Raji (cell line): ENCODE measurements around the gene ITGB4.

Experiments used
- POLR2A ChIP-seq: IDR thresholded peaks from 2 replicates; pipeline ENCODE4 v1.6.1; 2011; ENCODE audit warnings: low read depth, low read length, control low read depth; ENCODE audit not compliant: insufficient read depth

The ITGB4 gene

DNA sequence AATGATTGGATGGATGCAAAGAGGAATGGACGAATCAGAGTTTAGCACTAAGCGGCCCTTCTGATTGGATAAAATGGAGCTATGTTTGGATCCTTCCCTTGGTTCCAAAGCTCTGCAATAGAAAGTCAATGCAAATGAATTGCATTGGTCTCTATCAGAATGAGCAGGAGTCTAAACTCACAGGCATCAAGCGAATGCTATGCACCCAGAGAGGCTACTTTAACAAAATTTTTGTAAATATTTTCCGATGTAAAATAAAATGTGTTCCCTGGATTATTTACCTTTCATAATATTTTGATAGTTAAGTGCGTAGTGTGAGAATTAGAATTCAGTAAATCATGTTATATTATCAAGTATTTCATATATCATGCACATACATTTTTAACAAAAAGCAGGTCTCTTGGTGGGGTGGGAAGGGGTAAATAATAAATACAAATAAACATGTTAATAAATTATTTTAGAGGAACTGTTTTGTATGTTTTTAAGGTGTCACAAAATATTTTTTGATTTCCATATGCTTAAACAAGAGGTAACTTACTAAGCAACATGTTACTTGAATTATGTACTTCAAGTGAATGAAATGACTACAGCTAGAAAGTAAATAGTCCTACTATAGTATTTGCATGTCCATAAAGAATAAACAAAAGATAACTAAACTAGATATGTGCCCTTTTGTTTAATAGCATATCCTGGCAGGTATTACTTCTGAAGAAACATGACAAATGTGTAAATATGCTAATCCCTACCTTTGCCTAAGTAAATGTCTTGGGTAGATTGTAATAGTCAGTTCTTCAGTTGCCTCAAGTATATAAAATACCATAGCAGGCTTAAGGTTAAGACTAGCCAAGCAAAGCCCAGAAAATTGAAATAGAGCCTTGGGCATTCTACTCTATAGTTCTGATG is 59.0 kb downstream of the ITGB4 start:
- TF ChIP-seq POLR2A: no peak

DNA sequence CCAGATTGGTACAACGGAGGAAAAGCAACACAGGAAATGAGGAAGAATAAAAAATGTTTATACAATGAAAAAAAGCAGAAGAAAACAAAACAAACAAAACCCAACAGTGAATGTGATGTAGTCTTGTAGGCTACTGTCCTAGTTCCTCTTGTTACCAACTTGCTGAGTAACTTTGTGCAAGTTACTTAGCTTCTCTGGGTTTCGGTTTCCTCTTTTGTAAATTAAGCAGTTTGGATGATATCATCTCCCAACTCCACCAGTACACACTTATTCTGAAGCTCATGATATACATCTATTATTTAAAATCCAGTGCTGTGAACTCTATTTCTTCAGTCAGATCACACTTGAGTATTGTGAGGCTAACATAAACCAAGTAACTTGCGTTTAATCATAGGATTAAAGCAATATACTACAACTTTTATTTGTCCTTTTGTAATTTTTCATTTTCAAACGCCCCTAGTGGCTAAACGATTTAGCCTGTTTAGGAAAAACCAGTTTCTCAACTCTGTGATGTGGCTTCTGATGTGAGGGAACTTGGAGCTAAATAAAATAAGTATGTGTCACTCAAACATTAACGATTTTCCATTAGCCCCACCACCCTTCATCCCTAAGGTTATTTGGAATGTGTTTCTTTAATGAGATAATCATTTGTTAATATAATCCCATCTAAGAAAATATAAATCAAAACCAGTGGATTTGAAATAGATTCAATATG is 62.0 kb downstream of the ITGB4 start:
- peak; percentile 53 for TF ChIP-seq POLR2A

DNA sequence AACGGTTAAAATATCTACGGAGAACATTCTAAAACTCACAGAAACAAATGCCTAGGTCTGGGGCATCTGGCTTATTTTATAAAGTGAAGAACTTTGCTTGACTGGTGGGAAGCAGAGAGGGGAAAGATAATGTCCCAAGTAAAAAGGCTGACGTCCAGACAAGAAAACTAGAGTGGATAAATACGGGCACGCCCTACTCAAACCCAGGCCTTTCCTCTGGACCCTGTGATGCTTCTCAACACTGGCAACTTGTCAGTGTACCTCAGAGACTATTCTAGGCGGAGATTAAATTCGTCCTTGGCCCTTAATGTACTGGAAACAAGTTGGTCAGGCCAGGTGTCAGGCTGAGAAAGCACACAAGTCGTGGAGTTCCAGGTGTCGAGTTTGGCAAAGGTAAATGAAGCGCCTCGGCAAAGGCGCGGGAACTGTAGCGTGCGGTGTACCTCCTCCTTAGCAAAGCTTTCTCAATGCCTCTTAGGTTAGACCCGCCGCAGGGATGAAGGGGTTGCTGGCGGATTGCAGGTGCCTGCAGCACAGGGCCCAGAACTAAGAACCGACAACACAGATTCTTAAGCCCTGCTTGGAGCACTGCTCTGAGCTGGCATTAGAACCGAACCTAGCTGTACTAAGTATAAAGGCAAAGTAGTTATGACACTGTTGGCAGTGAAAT is 62.7 kb downstream of the ITGB4 start:
- TF ChIP-seq POLR2A: no peak

DNA sequence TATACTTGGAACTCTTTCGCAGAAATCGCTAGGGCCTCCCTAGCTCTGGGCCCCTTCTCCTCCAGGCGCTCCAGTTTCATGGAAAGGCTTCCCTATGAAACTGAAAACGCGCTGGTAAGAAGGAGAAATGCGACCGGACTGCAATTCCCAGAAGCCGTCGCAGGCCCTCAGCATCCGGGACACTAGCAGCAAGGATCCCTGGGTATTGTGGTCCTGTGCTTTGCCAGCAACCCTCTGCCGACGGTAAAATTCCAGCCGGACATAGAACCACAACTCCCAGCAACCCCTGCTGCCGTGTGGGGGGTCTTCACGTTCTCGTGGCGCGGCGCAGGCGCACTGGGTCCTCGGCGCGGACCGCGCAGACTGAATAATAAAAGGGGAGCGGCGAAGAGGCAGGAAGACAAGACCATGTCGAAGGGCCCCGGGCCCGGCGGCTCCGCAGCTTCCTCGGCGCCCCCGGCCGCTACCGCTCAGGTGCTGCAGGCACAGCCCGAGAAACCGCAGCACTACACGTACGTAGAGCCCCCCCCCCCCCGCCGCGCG is 63.3 kb downstream of the ITGB4 start, which contains the start of gene UNK:
TSS of gene UNK (plus strand) at position 334 of the 543 bp plus-strand sequence. CDS start at position 409, 75 bp downstream.
- TF ChIP-seq POLR2A: no peak; the same call in 1 of the 2 replicates

DNA sequence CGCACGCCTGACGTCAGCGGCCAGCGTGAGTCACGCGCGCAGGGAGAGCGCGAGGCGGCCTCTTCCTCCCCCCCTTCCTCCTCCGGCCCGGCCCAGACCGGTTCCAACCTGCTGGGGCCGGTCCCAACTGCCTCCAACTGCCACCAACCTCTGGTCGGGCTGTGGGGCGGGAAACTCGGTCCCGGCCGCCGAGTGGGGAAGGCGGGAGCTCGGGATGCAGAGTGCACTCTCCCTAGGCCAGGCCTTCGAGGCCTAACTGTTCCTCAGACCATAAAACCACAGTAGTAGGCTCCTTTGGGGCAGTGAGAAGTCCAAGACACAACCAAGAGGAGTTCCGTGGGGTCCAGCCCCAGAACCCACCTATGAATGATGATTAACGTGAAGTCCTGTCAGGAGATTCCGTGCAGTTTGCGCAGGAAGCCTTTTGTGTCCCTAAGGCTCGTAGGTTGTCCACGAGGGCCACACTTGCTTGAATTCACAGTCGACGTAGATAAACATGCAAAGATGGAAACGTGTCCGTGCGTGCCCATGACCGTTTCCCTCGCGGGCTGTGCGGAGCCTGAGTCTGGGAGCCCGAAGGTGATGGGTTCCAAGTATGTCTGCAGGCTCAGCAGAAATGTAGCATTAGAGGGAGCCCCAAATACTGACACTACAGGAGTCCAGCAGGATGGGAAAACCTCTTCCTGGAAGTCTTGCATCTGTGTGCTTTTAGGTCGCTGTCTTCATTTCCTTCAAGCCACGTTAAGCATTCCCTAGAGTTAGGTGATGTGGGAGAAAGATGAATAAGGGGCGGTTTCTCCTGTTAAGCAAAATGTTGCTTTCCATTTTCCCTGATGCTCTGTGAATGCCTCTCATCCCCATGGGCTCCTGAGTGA is 64.0 kb downstream of the ITGB4 start:
- TF ChIP-seq POLR2A: peak; percentile 70

DNA sequence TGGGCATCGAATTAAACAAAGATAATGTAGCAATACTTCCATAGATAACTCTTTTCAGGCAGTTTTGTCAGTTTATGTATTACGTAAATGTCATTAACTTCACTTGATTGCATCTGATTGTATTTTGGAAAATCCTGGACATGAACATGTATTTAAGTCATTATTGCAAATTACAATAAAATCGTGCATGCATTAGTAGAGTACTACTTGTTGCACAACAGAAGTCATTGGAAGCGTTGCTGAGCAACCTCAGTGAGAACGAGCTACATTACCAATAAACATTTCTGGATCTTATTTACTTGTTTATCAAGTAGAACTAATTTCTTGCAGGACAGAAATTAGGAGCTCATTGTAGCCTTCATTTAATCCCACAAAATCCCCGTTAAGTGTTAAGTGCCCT is 70.0 kb downstream of the ITGB4 start:
- TF ChIP-seq POLR2A: no peak

DNA sequence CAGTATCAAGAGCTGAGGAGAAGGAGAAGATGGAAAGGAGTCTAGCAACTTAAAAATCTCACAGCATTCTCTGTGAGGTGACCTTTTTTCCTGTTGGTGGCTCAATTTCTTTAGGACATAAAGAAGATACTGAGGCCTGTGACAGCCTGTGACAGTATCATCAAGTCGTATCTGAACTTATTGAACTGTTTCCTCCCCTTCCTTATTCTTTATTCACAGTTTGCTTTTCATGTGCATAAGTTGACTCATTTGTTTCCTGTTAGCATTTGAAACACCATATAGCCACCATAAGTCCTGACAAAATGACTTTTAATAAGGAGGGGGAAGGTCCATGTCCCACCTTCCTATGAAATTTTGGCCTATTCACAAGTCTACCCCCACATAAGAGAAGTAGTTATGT is 72.2 kb downstream of the ITGB4 start:
- TF ChIP-seq POLR2A: no peak

DNA sequence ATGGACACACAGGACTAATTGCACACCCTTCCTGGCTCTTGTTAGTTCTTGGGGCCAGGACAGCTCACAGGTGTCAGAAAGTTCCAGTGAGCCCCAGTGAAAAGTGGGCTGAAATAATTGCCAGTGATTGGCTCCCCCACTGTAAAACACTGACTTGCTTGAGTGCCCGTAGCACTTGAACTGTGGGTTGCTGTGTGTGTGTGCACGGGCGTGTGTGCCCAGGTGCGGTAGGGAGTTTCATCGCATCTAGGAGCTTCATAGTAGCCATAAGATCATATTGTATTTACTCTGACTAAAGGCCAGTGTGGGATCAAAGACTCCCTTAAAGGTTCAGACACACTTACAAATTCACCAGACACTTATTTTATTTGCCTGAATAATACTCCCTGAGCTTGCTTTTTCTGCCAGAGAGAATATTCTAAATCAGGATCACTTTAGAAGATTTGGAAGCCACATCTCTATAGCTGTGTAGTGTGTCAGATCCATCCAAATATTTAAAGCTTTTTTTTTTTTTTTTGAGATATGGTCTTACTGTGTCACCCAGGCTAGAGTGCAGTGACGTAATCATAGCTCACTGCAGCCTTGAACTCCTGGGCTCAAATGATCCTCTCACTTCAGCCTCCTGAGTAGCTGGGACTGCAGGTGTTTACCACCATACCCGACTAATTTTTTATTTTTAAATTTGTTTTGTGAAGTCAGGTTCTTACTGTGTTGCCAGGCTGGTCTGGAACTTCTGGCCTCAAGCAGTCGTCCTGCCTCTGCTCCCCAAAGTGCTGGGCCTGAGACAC is 74.8 kb downstream of the ITGB4 start:
- TF ChIP-seq POLR2A: no peak

DNA sequence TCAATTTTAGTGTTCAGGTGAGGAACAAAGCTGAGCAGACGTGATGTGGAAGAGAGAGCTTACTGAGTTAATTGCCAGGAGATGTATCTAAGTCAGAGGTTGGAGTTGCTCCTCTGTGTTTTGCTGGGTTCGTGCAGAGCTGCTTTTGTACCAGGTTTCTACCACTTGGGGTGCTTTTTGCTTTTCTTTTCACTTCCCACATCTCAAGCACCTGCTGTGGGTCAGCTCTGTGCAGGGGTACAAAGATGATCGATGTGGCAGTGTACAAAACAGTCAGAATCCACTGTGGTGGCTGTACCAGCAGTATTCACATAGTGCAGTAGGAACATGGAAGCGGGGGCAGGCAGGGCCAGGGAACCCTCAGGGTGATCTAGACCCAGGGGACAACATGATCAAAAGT is 78.1 kb downstream of the ITGB4 start:
- no peak for TF ChIP-seq POLR2A

DNA sequence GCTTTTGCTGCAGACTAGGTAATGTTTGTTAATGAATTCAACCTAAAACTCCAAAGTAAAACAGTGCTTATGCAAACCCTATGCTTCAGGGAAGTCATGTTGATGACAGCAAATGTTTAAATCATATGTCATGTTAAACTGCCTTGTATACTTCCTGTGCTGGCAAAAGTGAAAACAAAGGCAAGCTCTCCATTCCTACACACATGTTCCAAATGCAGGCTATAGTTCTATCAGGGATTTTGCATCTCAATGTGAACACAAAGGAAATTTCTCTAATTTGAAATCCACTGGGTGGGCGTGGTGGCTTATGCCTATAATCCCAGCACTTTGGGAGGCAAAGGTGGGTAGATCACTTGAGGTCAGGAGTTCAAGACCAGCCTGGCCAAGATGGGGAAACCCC is 82.6 kb downstream of the ITGB4 start:
- TF ChIP-seq POLR2A: no peak

DNA sequence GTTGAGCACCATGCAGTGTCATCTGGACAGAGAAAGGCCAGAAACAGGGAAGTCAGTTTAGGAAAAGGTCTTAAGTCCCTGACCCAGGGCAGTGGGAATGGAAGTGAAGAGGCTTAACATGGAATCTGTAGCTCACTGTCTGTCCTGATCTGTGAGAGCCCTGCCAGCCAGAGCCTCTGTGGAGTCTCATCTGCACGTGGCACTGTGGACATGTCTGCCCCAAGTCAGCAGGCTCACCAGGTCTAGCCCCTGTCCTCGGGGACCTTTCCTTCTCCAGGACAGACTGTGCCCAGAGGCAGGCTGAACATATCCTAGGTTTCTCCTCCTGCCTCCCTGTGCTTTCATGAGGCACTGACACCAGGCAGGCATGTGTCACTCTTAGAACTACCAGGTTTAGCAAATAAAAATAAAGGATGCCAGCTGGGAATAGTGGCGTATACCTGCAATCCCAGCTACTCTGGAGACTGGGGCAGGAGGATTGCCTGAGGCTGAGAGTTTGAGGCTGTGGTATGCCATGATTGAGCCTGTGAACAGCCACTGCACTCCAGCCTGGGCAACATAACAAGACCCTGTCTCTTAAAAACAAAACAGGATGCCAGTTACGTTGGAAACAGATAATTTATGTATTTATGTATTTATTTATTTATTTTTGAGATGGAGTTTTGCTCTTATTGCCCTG is 85.7 kb downstream of the ITGB4 start:
- no peak for TF ChIP-seq POLR2A
